VCaP (cell line): ENCODE results near the gene CXCL14.

Source experiments
- H3K27ac ChIP-seq: fragments of 450-650 bp; 2 replicates; pipeline ENCODE4 v1.5.1; 2017
- TF ChIP-seq, protein P1 (sequence below): fragments of 450-650 bp; conservative IDR thresholded peaks from 2 replicates; pipeline ENCODE4 v1.5.1; 2017; ENCODE audit warnings: mild to moderate bottlenecking, moderate library complexity

The CXCL14 gene

GRCh38 chr5:135547590-135548254 is 31.1 kb downstream of the CXCL14 start:
- TF ChIP-seq, protein P1, sequence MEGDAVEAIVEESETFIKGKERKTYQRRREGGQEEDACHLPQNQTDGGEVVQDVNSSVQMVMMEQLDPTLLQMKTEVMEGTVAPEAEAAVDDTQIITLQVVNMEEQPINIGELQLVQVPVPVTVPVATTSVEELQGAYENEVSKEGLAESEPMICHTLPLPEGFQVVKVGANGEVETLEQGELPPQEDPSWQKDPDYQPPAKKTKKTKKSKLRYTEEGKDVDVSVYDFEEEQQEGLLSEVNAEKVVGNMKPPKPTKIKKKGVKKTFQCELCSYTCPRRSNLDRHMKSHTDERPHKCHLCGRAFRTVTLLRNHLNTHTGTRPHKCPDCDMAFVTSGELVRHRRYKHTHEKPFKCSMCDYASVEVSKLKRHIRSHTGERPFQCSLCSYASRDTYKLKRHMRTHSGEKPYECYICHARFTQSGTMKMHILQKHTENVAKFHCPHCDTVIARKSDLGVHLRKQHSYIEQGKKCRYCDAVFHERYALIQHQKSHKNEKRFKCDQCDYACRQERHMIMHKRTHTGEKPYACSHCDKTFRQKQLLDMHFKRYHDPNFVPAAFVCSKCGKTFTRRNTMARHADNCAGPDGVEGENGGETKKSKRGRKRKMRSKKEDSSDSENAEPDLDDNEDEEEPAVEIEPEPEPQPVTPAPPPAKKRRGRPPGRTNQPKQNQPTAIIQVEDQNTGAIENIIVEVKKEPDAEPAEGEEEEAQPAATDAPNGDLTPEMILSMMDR: no peak
- no peak overlapping the region for H3K27ac ChIP-seq

DNA sequence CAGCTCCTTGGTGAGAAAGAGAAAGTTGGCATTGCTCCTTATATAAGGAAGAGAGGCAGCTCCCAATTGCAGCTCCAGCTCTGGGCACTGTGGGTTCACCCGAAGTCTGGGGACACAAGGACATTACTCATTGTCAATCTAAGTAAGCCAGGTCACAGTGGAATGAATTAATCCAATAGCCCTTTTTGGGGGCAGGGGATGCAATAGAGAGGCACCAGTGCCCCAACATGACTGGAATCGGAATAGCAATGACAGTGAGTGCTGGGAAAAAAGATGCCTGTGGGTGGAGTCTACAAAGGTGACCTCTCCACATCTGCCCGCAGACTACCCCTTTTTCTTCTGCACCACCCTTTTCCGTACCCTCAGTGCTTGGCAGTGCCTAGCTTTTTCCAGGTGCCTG is 31.9 kb downstream of the CXCL14 start:
- TF ChIP-seq, protein P1: no peak
- no peak overlapping the region for H3K27ac ChIP-seq

DNA sequence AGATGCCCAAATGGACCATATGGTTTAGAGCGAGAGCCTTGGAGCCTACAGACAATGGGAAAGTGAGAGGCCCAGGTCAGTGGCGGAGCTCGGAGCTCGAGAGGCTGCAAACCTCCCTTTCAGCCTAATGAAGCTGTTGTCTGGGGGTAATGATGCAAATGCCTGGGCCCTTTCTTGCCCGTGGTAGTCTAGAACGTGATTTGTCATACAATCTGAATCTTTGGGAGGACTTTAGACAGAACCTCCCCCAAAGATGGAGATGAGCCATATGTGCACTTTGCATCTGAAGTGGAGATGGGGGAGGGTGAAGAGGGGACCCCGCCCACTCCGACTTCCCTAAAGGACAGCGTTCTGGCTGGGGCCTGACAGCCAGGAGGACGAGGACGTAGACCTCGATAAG is 32.7 kb downstream of the CXCL14 start:
- TF ChIP-seq, protein P1: no peak
- no peak overlapping the region for H3K27ac ChIP-seq

GRCh38 chr5:135545099-135545498 is 33.7 kb downstream of the CXCL14 start:
- TF ChIP-seq, protein P1: no peak
- no peak overlapping the region for H3K27ac ChIP-seq

DNA sequence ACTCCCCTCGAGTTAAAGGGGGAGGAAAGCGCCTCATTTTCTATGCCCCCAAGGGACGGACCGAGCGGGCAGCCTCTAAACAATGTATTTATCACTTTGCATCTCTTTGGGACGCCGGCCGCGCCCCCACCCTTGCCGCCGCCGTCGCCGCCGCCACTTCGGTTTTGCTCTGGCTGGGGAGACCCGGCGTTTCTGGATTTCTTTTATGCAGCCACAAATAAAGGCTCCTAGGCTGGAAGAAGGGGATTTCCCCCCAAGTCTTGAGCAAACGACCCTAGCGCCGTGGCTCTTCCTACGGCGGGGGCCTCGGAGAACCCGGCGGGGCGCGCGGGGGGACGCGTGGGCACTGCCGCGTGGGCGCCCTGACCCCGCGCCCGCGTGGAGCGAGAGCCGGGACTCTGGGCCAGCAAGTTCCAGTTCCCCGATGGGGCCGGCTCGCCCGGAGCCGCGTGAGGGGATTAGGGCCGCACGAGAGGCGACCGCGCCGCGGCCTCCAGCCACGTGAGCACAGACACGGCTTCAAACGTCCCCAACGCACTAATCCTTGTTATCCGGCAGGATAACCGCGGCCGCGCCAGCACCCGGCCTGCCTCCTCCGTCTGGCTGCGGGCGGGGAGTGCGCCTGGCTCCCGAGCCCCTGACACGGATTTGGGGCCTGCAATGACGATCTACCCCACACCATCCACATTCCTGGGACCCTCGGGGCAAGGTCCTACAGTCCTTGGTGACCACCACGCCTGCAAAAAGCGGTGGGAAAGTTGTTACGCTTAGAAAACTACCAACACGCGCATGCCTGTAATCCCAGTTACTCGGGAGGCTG is 35.1 kb downstream of the CXCL14 start:
- TF ChIP-seq, protein P1: no peak
- no peak overlapping the region for H3K27ac ChIP-seq

GRCh38 chr5:135543001-135543484 is 35.7 kb downstream of the CXCL14 start:
- no peak overlapping the region for H3K27ac ChIP-seq

More at GRCh38 chr5:135543001-135543484, 35.7 kb downstream of the CXCL14 start:
- TF ChIP-seq, protein P1: no peak
